HepG2 (cell line): ENCODE measurements around the gene TUBGCP6. TPM values are rescaled to one million over a fixed set of nuclear protein-coding genes. Genes with fewer than 3 reads are reported as not detected.
A peak's percentile ranks its signal among the peaks of the same experiment; 100 is the strongest.

Experiments
- ARID2 ChIP-seq: sonication (generic); formaldehyde crosslinking; IDR thresholded peaks from 2 replicates; pipeline ENCODE4 v1.8.1; 2022; ENCODE audit warnings: mild to moderate bottlenecking, missing genetic modification reagents, borderline replicate concordance
- DR1 ChIP-seq: sonication (generic); formaldehyde crosslinking; IDR thresholded peaks from 2 replicates; pipeline ENCODE4 v1.8.0; 2021; ENCODE audit warnings: mild to moderate bottlenecking, missing genetic modification reagents, inconsistent platforms
- ETV6 ChIP-seq: sonication (generic); formaldehyde crosslinking; conservative IDR thresholded peaks from 2 replicates; pipeline ENCODE4 v1.4.0; 2020; ENCODE audit warnings: missing genetic modification reagents
- NCOA1 ChIP-seq: sonication (generic); formaldehyde crosslinking; IDR thresholded peaks from 2 replicates; pipeline ENCODE4 v1.9.0; 2021; ENCODE audit warnings: missing genetic modification reagents
- SNAPC2 ChIP-seq: sonication (generic); formaldehyde crosslinking; IDR thresholded peaks from 2 replicates; pipeline ENCODE4 v1.8.1; 2022; ENCODE audit warnings: mild to moderate bottlenecking, missing genetic modification reagents
- SOX6 ChIP-seq, 2 experiments: fragments of 450-650 bp in 1 of 2; sonication (generic) in 1 of 2; formaldehyde crosslinking in 1 of 2; IDR thresholded peaks; 2 replicates each; pipeline versions ENCODE4 v1.4.0 to v1.6.1; 2017 to 2020; ENCODE audit warnings: antibody characterized with exemption in 1 of 2, mild to moderate bottlenecking in 1 of 2, missing genetic modification reagents in 1 of 2
- SP1 ChIP-seq, 2 experiments: fragments of 450-650 bp in 1 of 2; sonication (generic) in 1 of 2; formaldehyde crosslinking in 1 of 2; IDR thresholded peaks; 2 replicates each; pipeline versions ENCODE4 v1.4.0 to v1.6.1; 2016 to 2020; ENCODE audit warnings: missing genetic modification reagents in 1 of 2
- YY1 ChIP-seq: IDR thresholded peaks from 2 replicates; pipeline ENCODE4 v1.6.1; 2011; ENCODE audit warnings: low read length, low read depth, moderate library complexity, mild to moderate bottlenecking; ENCODE audit not compliant: insufficient read depth, insufficient replicate concordance
- ZBTB7B ChIP-seq: sonication (generic); formaldehyde crosslinking; IDR thresholded peaks from 2 replicates; pipeline ENCODE4 v1.4.0; 2020; ENCODE audit warnings: missing genetic modification reagents
- ZNF136 ChIP-seq: sonication (generic); formaldehyde crosslinking; IDR thresholded peaks from 2 replicates; pipeline ENCODE4 v1.8.1; 2022; ENCODE audit warnings: low read depth, mild to moderate bottlenecking, moderate library complexity, missing genetic modification reagents
- ZNF253 ChIP-seq: sonication (generic); formaldehyde crosslinking; IDR thresholded peaks from 2 replicates; pipeline ENCODE4 v1.8.0; 2022; ENCODE audit warnings: mild to moderate bottlenecking, missing genetic modification reagents, borderline replicate concordance
- ZNF552 ChIP-seq: sonication (generic); formaldehyde crosslinking; IDR thresholded peaks from 2 replicates; pipeline ENCODE4 v1.9.0; 2022; ENCODE audit warnings: missing genetic modification reagents, mild to moderate bottlenecking, borderline replicate concordance
- ZNF724P ChIP-seq: sonication (generic); formaldehyde crosslinking; IDR thresholded peaks from 2 replicates; pipeline ENCODE4 v1.8.0; 2022; ENCODE audit warnings: missing genetic modification reagents, borderline replicate concordance
- polyA plus RNA-seq, 8 experiments: library from polyadenylated mRNA; depleted of rRNA in 3 of 8; stranded (reverse) in 7 of 8; unstranded in 1 of 8; fragments of >200 nt; fragmentation: Illumina TruSeq in 4 of 8; extraction: Trizol in 4 of 8; gene quantifications; 2 replicates each; pipeline versions ENCODE4 v1.2.1 to v1.2.3, GENCODE V29; 2011 to 2016; ENCODE audit warnings: low read depth in 4 of 8, missing spikeins in 1 of 8, mixed read lengths in 1 of 8; ENCODE audit not compliant: insufficient read depth in 1 of 8
- total RNA-seq, 5 experiments: library from RNA; depleted of rRNA; stranded (reverse); fragments of >200 nt; fragmentation: Illumina TruSeq; extraction: Trizol; gene quantifications; 2 replicates each; pipeline ENCODE4 v1.2.3, GENCODE V29; 2016; ENCODE audit warnings: low read depth in 1 of 5
- TF ChIP-seq, protein P1 (sequence below): sonication (generic); formaldehyde crosslinking; IDR thresholded peaks from 2 replicates; pipeline ENCODE4 v1.4.0; 2020; ENCODE audit warnings: missing genetic modification reagents
- TF ChIP-seq, protein P2 (sequence below), 2 experiments: sonication (generic) in 1 of 2; formaldehyde crosslinking in 1 of 2; IDR thresholded peaks; 2 replicates each; pipeline versions ENCODE4 v1.4.0 to v1.6.1; 2018 to 2020; ENCODE audit warnings: missing genetic modification reagents in 2 of 2, borderline replicate concordance in 1 of 2, low read depth in 1 of 2, mild to moderate bottlenecking in 1 of 2, missing biosample characterization in 1 of 2
- TF ChIP-seq, protein P3 (sequence below): sonication (generic); formaldehyde crosslinking; IDR thresholded peaks from 2 replicates; pipeline ENCODE4 v1.4.0; 2020; ENCODE audit warnings: missing genetic modification reagents
- TF ChIP-seq, protein P4 (sequence below): sonication (generic); formaldehyde crosslinking; IDR thresholded peaks from 2 replicates; pipeline ENCODE4 v1.8.0; 2022; ENCODE audit warnings: missing genetic modification reagents, mild to moderate bottlenecking, borderline replicate concordance

TUBGCP6 gene
- total and polyA plus RNA-seq, 2 of the 13 experiments (the other 11 are each of a cell fraction or from before 2014, with no cell fraction given) = 14.6 to 15.7 TPM

DNA sequence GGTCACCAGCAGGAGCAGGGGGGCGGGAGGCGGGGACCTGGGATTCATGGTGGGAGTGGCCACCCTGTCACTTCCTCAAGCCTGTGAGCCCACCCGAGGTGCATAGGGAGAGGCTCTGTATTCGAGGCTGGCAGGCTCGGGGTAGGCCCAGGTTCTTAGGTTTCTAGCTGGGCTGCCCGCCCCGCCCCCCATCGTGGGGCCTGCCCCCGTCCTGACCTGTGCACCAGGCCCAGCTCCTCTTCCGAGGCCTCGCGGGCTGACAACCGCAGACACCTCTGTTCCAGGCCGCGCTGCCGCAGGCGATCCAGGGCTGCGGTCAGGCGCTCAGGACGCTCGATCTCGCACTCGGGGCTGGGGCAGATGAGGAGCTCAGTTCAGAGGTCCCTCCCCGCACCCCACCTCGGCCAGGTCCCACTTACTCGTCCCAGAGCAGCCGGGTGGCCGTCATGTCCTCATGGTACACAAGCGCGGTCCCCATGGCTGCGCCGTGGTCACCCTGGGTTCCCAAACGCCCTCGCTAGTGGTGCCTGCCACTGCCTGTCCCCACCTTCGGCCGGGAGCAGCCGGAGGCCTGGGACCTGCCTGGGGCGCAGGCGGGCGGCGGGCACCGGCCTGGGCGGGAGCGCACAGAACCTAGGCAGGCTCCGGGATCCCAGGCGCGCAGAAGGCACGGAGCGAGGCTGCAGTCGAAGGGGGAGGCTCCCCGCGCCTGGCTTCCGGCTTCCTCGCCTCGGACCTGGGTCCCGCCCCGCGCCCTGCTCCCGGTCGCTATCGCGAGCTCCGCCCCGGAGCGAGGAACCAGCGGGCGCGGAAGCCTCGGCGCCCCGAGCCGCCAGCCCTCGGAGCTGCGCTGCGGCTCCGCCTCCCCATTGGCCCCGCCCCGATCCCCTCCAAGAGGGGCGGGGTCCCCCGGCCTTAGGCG, 6.0 kb upstream of the TUBGCP6 start, which contains the start of gene HDAC10 (continued):
- TF ChIP-seq, protein P1, sequence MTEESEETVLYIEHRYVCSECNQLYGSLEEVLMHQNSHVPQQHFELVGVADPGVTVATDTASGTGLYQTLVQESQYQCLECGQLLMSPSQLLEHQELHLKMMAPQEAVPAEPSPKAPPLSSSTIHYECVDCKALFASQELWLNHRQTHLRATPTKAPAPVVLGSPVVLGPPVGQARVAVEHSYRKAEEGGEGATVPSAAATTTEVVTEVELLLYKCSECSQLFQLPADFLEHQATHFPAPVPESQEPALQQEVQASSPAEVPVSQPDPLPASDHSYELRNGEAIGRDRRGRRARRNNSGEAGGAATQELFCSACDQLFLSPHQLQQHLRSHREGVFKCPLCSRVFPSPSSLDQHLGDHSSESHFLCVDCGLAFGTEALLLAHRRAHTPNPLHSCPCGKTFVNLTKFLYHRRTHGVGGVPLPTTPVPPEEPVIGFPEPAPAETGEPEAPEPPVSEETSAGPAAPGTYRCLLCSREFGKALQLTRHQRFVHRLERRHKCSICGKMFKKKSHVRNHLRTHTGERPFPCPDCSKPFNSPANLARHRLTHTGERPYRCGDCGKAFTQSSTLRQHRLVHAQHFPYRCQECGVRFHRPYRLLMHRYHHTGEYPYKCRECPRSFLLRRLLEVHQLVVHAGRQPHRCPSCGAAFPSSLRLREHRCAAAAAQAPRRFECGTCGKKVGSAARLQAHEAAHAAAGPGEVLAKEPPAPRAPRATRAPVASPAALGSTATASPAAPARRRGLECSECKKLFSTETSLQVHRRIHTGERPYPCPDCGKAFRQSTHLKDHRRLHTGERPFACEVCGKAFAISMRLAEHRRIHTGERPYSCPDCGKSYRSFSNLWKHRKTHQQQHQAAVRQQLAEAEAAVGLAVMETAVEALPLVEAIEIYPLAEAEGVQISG (CRISPR knock-in tag) = peak; percentile 63; the same call in 1 of the 2 replicates
- TF ChIP-seq ZNF724P (peak; percentile 65; the same call in 1 of the 2 replicates), ETV6 (peak; percentile 66; the same call in 1 of the 2 replicates), ZNF136 (peak; percentile 18; the same call in 1 of the 2 replicates), SNAPC2 (CRISPR knock-in tag) (no peak), SOX6 (IDR thresholded peaks at IDR 0.05) (no peak), SOX6 (CRISPR knock-in tag; IDR thresholded peaks at IDR 0.05) (peak; percentile 12; the same call in 1 of the 2 replicates), SP1 (IDR thresholded peaks at IDR 0.05) (no peak), SP1 (CRISPR knock-in tag; IDR thresholded peaks at IDR 0.05) (peak; percentile 42; the same call in 1 of the 2 replicates), YY1 (peak; percentile 58), ARID2 (CRISPR knock-in tag) (0 out of 2 replicates have a peak, but pooled peaks have one; percentile 58), ZNF552 (CRISPR knock-in tag) (peak; percentile 82; the same call in 1 of the 2 replicates), DR1 (CRISPR knock-in tag) (peak; percentile 17; the same call in 1 of the 2 replicates), ZNF253 (CRISPR knock-in tag) (0 out of 2 replicates have a peak, but pooled peaks have one; percentile 63), ZBTB7B (no peak), NCOA1 (CRISPR knock-in tag) (peak; percentile 90; the same call in 1 of the 2 replicates)
- TF ChIP-seq, protein P2, sequence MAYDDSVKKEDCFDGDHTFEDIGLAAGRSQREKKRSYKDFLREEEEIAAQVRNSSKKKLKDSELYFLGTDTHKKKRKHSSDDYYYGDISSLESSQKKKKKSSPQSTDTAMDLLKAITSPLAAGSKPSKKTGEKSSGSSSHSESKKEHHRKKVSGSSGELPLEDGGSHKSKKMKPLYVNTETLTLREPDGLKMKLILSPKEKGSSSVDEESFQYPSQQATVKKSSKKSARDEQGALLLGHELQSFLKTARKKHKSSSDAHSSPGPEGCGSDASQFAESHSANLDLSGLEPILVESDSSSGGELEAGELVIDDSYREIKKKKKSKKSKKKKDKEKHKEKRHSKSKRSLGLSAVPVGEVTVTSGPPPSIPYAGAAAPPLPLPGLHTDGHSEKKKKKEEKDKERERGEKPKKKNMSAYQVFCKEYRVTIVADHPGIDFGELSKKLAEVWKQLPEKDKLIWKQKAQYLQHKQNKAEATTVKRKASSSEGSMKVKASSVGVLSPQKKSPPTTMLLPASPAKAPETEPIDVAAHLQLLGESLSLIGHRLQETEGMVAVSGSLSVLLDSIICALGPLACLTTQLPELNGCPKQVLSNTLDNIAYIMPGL (CRISPR knock-in tag; IDR thresholded peaks at IDR 0.05; ENCODE audit: borderline replicate concordance in 1 of 2, low read depth in 1 of 2) = peak in 1 of 2 experiments; percentile 85; a peak in 3 of 4 replicates
- TF ChIP-seq, protein P3, sequence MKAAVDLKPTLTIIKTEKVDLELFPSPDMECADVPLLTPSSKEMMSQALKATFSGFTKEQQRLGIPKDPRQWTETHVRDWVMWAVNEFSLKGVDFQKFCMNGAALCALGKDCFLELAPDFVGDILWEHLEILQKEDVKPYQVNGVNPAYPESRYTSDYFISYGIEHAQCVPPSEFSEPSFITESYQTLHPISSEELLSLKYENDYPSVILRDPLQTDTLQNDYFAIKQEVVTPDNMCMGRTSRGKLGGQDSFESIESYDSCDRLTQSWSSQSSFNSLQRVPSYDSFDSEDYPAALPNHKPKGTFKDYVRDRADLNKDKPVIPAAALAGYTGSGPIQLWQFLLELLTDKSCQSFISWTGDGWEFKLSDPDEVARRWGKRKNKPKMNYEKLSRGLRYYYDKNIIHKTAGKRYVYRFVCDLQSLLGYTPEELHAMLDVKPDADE = no peak
- TF ChIP-seq, protein P4, sequence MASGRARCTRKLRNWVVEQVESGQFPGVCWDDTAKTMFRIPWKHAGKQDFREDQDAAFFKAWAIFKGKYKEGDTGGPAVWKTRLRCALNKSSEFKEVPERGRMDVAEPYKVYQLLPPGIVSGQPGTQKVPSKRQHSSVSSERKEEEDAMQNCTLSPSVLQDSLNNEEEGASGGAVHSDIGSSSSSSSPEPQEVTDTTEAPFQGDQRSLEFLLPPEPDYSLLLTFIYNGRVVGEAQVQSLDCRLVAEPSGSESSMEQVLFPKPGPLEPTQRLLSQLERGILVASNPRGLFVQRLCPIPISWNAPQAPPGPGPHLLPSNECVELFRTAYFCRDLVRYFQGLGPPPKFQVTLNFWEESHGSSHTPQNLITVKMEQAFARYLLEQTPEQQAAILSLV (CRISPR knock-in tag) = peak; percentile 72; the same call in 1 of the 2 replicates
